Brain microvascular endothelial cell (primary cell): ENCODE measurements around the gene PIGM.
A peak's percentile ranks its signal among the peaks of the same experiment; 100 is the strongest.

Source experiments
- DNase-seq: peaks from one replicate; pipeline ENCODE4 v3.0.0-alpha.2; 2020
- H3K27ac ChIP-seq: fragments of 250-450 bp; sonication (Bioruptor Pico); 2 replicates; pipeline ENCODE4 v1.5.1; 2020; ENCODE audit warnings: mild to moderate bottlenecking, moderate library complexity
- H3K27me3 ChIP-seq: fragments of 250-450 bp; sonication (Bioruptor Pico); replicated peaks from 2 replicates; pipeline ENCODE4 v1.5.1; 2020; ENCODE audit warnings: mild to moderate bottlenecking
- H3K36me3 ChIP-seq: fragments of 250-450 bp; sonication (Bioruptor Pico); replicated peaks from 2 replicates; pipeline ENCODE4 v1.5.1; 2020; ENCODE audit warnings: mild to moderate bottlenecking
- H3K4me3 ChIP-seq: 2 replicates; pipeline ENCODE4 v1.5.1; 2011; ENCODE audit warnings: low read depth, mild to moderate bottlenecking, control low read depth, low read length, moderate library complexity
- CTCF ChIP-seq: IDR thresholded peaks from 2 replicates; pipeline ENCODE4 v1.5.1; 2011; ENCODE audit warnings: low read depth, mild to moderate bottlenecking, moderate library complexity, low read length, control low read depth, inconsistent platforms; ENCODE audit errors: missing control alignments
- in situ Hi-C: cut with HindIII; loops from 2 replicates; pipeline ENCODE4 v1.10.0; 2017; ENCODE audit warnings: low sequenced_read_pairs, low pct_ligation_motif_present

The PIGM gene

GRCh38 chr1:160070243-160071163, 38.7 kb upstream of the PIGM start:
- H3K27me3 ChIP-seq: peaks cover 19% of the 10 kb centered on the region
- no peak for TF ChIP-seq CTCF
- no peak overlapping the region for H3K27ac ChIP-seq
- H3K4me3 ChIP-seq: peak overlapping the region; percentile 59
- peak; percentile 51 for DNase-seq
- H3K36me3 ChIP-seq: no peaks in the 10 kb centered on the region
- in situ Hi-C loops: no loop called here

GRCh38 chr1:160069460-160070231, 37.9 kb upstream of the PIGM start, which contains the start of gene KCNJ10:
KCNJ10 (minus strand) TSS chr1:160070160; CDS start chr1:160042532, 27,628 bp downstream.
- in situ Hi-C loops: no loop called here
- Histone ChIP-seq H3K4me3 (peak within 1 kb of the TSS; percentile 59), H3K27ac (no peak within 1 kb of the TSS), H3K36me3 (no peaks in the 10 kb centered on the region), H3K27me3 (peaks cover 19% of the 10 kb centered on the region)
- no peak for TF ChIP-seq CTCF
- DNase-seq: no peak

- in situ Hi-C loops: no loop called here
- no peak overlapping the region for H3K4me3 ChIP-seq
- no peak overlapping the region for H3K27ac ChIP-seq
- peaks cover 25% of the 10 kb centered on the region for H3K27me3 ChIP-seq
- DNase-seq: no peak
- H3K36me3 ChIP-seq: no peaks in the 10 kb centered on the region
- no peak for TF ChIP-seq CTCF
Observed at GRCh38 chr1:160068225-160068624, 36.4 kb upstream of the PIGM start.

- in situ Hi-C loops: no loop called here
- no peak overlapping the region for H3K4me3 ChIP-seq
- peaks cover 29% of the 10 kb centered on the region for H3K27me3 ChIP-seq
- no peaks in the 10 kb centered on the region for H3K36me3 ChIP-seq
- no peak for TF ChIP-seq CTCF
- DNase-seq: no peak
- no peak overlapping the region for H3K27ac ChIP-seq
Observed at GRCh38 chr1:160066829-160067745, 35.3 kb upstream of the PIGM start.

GRCh38 chr1:160064746-160065145, 33.0 kb upstream of the PIGM start:
- DNase-seq: no peak
- no peak for TF ChIP-seq CTCF
- Histone ChIP-seq H3K36me3 (no peaks in the 10 kb centered on the region), H3K27me3 (peaks cover 14% of the 10 kb centered on the region), H3K4me3 (no peak overlapping the region), H3K27ac (no peak overlapping the region)
- in situ Hi-C loops: no loop called here
